ENCODE measurements around the gene TEX29.
A peak's percentile ranks its signal among the peaks of the same experiment; 100 is the strongest.

Gene TEX29

DNA sequence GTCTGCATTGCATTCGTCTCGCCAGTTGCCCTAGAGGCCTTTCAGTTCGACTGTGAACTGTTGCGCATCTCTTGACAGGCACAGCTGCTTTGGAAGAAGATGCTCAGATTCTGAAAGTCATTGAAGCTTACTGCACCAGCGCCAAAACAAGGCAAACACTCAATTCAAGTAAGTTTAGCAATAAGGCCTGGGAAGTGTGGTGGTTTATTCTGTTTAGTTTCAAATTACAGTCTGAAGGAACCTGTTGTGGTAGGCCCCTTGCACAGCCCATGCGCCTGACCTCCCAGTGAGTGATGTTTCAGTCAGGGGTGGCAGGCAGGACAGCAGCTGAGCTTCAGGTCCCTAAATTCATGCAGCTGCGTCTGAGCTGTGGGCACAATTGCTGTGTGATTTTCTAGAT lies 32.2 kb upstream of the TEX29 start:
- H3K27me3 ChIP-seq (ENCODE audit: control insufficient read depth in 2 of 2, insufficient read depth in 2 of 2, low read length in 2 of 2): no peaks in the 10 kb centered on the region
- H3K4me1 ChIP-seq (ENCODE audit: control insufficient read depth in 2 of 2, insufficient read depth in 2 of 2, low read length in 2 of 2): no peaks in the 10 kb centered on the region
- no peak overlapping the region for H3K9ac ChIP-seq (ENCODE audit: low read depth in 1 of 2, low read length in 2 of 2)
- H3K27ac ChIP-seq (ENCODE audit: low read depth in 2 of 2, low read length in 2 of 2): no peak overlapping the region
- H3K4me3 ChIP-seq (ENCODE audit: low read length in 2 of 2): no peak overlapping the region
- H3K36me3 ChIP-seq (ENCODE audit: control insufficient read depth in 2 of 2, insufficient read depth in 2 of 2, low read length in 2 of 2): peaks cover 75 to 79% of the 10 kb centered on the region in 2 donors
- H3K9me3 ChIP-seq (ENCODE audit: control insufficient read depth in 2 of 2, low read length in 2 of 2): no peaks in the 10 kb centered on the region

DNA sequence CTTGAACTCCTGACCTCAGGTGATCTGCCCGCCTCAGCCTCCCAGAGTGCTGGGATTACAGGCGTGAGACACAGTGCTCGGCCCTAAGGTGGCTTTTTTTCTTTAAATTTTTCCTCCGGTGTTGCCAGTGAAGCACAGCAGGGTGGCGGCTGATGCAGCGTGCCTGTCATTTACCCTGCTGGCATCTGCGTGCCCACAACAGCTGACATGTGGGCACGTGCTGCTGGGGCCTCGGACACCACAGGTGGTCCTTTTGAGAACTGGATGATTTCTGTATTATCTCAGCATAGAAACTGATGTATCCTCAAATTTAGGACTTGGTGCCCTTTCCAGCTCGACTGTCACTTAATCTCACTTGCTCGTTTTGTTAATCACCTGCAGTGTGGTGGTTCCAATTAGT lies 31.2 kb upstream of the TEX29 start:
- no peaks in the 10 kb centered on the region for H3K4me1 ChIP-seq (ENCODE audit: control insufficient read depth in 2 of 2, insufficient read depth in 2 of 2, low read length in 2 of 2)
- H3K4me3 ChIP-seq (ENCODE audit: low read length in 2 of 2): no peak overlapping the region
- H3K27me3 ChIP-seq (ENCODE audit: control insufficient read depth in 2 of 2, insufficient read depth in 2 of 2, low read length in 2 of 2): no peaks in the 10 kb centered on the region
- H3K36me3 ChIP-seq (ENCODE audit: control insufficient read depth in 2 of 2, insufficient read depth in 2 of 2, low read length in 2 of 2): peaks cover 73 to 78% of the 10 kb centered on the region in 2 donors
- H3K9ac ChIP-seq (ENCODE audit: low read depth in 1 of 2, low read length in 2 of 2): no peak overlapping the region
- no peaks in the 10 kb centered on the region for H3K9me3 ChIP-seq (ENCODE audit: control insufficient read depth in 2 of 2, low read length in 2 of 2)
- no peak overlapping the region for H3K27ac ChIP-seq (ENCODE audit: low read depth in 2 of 2, low read length in 2 of 2)

DNA sequence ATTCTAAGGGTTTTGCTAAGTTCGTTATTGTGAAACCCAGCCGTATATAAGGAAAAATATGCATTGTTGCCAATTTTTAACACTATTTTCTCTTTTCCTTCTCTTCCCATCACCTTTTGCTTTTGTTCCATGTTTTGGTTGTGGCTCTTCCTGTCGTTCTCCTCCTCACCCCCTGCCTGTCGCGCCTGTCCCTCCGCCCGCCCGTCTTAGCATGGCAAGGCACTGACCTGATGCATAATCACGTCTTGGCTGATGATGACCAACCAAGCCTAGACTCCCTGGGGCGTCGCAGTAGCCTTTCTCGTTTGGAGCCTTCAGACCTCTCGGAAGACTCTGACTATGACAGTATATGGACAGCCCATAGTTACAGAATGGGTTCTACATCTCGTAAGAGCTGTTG lies 28.5 kb upstream of the TEX29 start:
- Histone ChIP-seq H3K27ac (ENCODE audit: low read depth in 2 of 2, low read length in 2 of 2) (no peak overlapping the region), H3K4me1 (ENCODE audit: control insufficient read depth in 2 of 2, insufficient read depth in 2 of 2, low read length in 2 of 2) (no peaks in the 10 kb centered on the region), H3K27me3 (ENCODE audit: control insufficient read depth in 2 of 2, insufficient read depth in 2 of 2, low read length in 2 of 2) (no peaks in the 10 kb centered on the region), H3K9me3 (ENCODE audit: control insufficient read depth in 2 of 2, low read length in 2 of 2) (no peaks in the 10 kb centered on the region), H3K36me3 (ENCODE audit: control insufficient read depth in 2 of 2, insufficient read depth in 2 of 2, low read length in 2 of 2) (peaks cover 59 to 64% of the 10 kb centered on the region in 2 donors), H3K4me3 (ENCODE audit: low read length in 2 of 2) (no peak overlapping the region), H3K9ac (ENCODE audit: low read depth in 1 of 2, low read length in 2 of 2) (no peak overlapping the region)

- H3K4me3 ChIP-seq (ENCODE audit: low read length in 2 of 2): no peak overlapping the region
- H3K36me3 ChIP-seq (ENCODE audit: control insufficient read depth in 2 of 2, insufficient read depth in 2 of 2, low read length in 2 of 2): peaks cover 53 to 56% of the 10 kb centered on the region in 2 donors
- no peaks in the 10 kb centered on the region for H3K27me3 ChIP-seq (ENCODE audit: control insufficient read depth in 2 of 2, insufficient read depth in 2 of 2, low read length in 2 of 2)
- no peak overlapping the region for H3K27ac ChIP-seq (ENCODE audit: low read depth in 2 of 2, low read length in 2 of 2)
- no peak overlapping the region for H3K9ac ChIP-seq (ENCODE audit: low read depth in 1 of 2, low read length in 2 of 2)
- H3K9me3 ChIP-seq (ENCODE audit: control insufficient read depth in 2 of 2, low read length in 2 of 2): no peaks in the 10 kb centered on the region
- no peaks in the 10 kb centered on the region for H3K4me1 ChIP-seq (ENCODE audit: control insufficient read depth in 2 of 2, insufficient read depth in 2 of 2, low read length in 2 of 2)
Observed at GRCh38 chr13:111292710-111293485, 27.5 kb upstream of the TEX29 start.

GRCh38 chr13:111295886-111296285 lies 24.6 kb upstream of the TEX29 start:
- H3K36me3 ChIP-seq (ENCODE audit: control insufficient read depth in 2 of 2, insufficient read depth in 2 of 2, low read length in 2 of 2): peaks cover 45 to 48% of the 10 kb centered on the region in 2 donors
- no peak overlapping the region for H3K4me3 ChIP-seq (ENCODE audit: low read length in 2 of 2)
- H3K9me3 ChIP-seq (ENCODE audit: control insufficient read depth in 2 of 2, low read length in 2 of 2): no peaks in the 10 kb centered on the region
- H3K27me3 ChIP-seq (ENCODE audit: control insufficient read depth in 2 of 2, insufficient read depth in 2 of 2, low read length in 2 of 2): no peaks in the 10 kb centered on the region
- H3K4me1 ChIP-seq (ENCODE audit: control insufficient read depth in 2 of 2, insufficient read depth in 2 of 2, low read length in 2 of 2): no peaks in the 10 kb centered on the region
- no peak overlapping the region for H3K27ac ChIP-seq (ENCODE audit: low read depth in 2 of 2, low read length in 2 of 2)
- no peak overlapping the region for H3K9ac ChIP-seq (ENCODE audit: low read depth in 1 of 2, low read length in 2 of 2)

DNA sequence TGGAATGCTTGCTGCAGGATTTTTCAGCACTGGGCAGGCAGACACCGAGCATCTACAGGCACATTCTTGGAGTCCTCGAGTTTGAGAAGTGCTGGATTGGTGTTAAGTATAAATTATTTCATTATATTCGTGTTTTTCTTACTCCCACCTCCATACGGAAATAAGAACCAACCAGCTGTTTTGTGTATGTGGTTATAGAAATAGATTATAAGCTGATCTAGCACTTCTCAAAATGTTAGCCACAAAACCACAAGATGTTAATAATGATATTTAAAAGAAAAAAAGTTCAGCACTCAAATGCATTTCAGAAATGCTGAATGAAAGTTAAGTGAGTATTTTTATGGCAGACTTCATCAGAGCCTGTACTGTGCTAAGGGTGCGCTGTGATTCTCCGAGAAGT lies 24.0 kb upstream of the TEX29 start:
- no peak overlapping the region for H3K9ac ChIP-seq (ENCODE audit: low read depth in 1 of 2, low read length in 2 of 2)
- no peak overlapping the region for H3K4me3 ChIP-seq (ENCODE audit: low read length in 2 of 2)
- no peaks in the 10 kb centered on the region for H3K9me3 ChIP-seq (ENCODE audit: control insufficient read depth in 2 of 2, low read length in 2 of 2)
- H3K27me3 ChIP-seq (ENCODE audit: control insufficient read depth in 2 of 2, insufficient read depth in 2 of 2, low read length in 2 of 2): no peaks in the 10 kb centered on the region
- H3K27ac ChIP-seq (ENCODE audit: low read depth in 2 of 2, low read length in 2 of 2): no peak overlapping the region
- no peaks in the 10 kb centered on the region for H3K4me1 ChIP-seq (ENCODE audit: control insufficient read depth in 2 of 2, insufficient read depth in 2 of 2, low read length in 2 of 2)
- peaks cover 44 to 46% of the 10 kb centered on the region in 2 donors for H3K36me3 ChIP-seq (ENCODE audit: control insufficient read depth in 2 of 2, insufficient read depth in 2 of 2, low read length in 2 of 2)

DNA sequence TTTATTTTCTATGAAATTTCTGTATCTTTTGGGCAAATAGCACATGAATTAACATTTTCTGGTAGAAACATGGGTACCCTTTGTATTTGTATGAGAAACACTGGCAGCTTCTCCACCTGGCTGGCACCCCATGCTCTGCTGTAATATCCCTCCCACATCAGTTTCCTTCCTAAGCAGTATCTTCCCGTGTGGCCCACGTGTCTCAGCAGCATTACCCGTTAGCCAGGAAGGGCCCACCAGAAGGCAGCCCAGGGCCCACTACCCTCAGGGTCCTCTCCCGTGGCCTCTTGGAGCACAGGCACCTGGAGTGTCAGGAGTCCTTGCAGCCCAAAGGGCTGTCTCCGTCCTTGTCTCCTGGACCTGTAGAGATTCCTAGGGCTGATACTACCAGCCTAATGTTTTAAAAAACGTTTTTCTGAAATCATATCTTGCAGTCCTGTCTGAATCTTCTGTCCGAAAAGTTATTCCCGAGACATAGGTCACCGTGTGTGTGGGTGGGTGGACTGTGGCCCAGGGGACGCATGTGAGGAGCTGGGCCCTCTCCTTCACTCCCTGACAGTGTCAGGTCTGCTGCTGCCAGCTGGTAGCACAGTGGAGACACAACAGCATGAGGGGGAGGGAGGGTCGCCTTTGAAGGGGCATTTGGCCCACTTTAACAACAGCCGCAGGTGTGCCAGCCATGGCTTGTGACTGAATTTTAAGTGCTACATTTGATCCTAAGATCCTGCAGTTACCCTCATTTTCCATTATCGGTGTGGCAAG lies 22.0 kb upstream of the TEX29 start:
- no peaks in the 10 kb centered on the region for H3K27me3 ChIP-seq (ENCODE audit: control insufficient read depth in 2 of 2, insufficient read depth in 2 of 2, low read length in 2 of 2)
- peaks cover 43 to 44% of the 10 kb centered on the region in 2 donors for H3K36me3 ChIP-seq (ENCODE audit: control insufficient read depth in 2 of 2, insufficient read depth in 2 of 2, low read length in 2 of 2)
- H3K4me3 ChIP-seq (ENCODE audit: low read length in 2 of 2): no peak overlapping the region
- no peaks in the 10 kb centered on the region for H3K4me1 ChIP-seq (ENCODE audit: control insufficient read depth in 2 of 2, insufficient read depth in 2 of 2, low read length in 2 of 2)
- H3K9me3 ChIP-seq (ENCODE audit: control insufficient read depth in 2 of 2, low read length in 2 of 2): no peaks in the 10 kb centered on the region
- H3K9ac ChIP-seq (ENCODE audit: low read depth in 1 of 2, low read length in 2 of 2): no peak overlapping the region
- H3K27ac ChIP-seq (ENCODE audit: low read depth in 2 of 2, low read length in 2 of 2): no peak overlapping the region

DNA sequence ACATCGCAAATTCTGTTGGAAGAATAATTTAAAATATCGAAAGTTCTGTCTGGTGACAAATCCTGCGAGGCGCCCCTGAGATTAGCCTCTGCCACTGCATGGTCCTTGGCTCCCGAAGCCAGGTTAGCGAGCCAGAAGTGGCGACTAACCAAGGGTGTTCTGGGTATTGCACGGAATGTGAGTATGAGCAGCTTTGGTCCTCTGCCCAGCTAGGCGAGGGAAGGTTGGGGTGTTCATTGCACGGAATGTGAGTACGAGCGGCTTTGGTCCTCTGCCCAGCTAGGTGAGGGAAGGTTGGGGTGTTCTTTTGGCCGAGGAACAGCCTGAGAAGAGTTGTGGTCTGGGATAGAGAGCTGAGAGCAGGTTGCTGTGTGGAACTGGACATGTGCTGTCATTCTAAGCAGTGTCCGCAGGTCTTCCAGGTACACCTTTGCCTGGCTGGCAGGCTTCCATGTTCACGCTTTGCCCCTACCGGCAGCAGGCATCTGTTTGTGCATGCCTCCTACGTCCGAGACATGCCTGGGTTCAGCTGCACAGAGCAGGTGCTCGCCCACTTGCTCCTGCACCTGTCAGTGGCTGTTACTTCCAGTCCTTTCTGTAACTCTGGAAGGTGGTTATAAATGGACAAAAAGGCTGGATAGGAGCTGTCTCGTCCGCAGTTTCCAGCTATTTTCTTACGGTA lies 18.3 kb upstream of the TEX29 start:
- no peak overlapping the region for H3K27ac ChIP-seq (ENCODE audit: low read depth in 2 of 2, low read length in 2 of 2)
- H3K4me1 ChIP-seq (ENCODE audit: control insufficient read depth in 2 of 2, insufficient read depth in 2 of 2, low read length in 2 of 2): no peaks in the 10 kb centered on the region
- H3K36me3 ChIP-seq (ENCODE audit: control insufficient read depth in 2 of 2, insufficient read depth in 2 of 2, low read length in 2 of 2): peaks cover 56 to 59% of the 10 kb centered on the region in 2 donors
- no peak overlapping the region for H3K4me3 ChIP-seq (ENCODE audit: low read length in 2 of 2)
- no peak overlapping the region for H3K9ac ChIP-seq (ENCODE audit: low read depth in 1 of 2, low read length in 2 of 2)
- no peaks in the 10 kb centered on the region for H3K9me3 ChIP-seq (ENCODE audit: control insufficient read depth in 2 of 2, low read length in 2 of 2)
- no peaks in the 10 kb centered on the region for H3K27me3 ChIP-seq (ENCODE audit: control insufficient read depth in 2 of 2, insufficient read depth in 2 of 2, low read length in 2 of 2)

DNA sequence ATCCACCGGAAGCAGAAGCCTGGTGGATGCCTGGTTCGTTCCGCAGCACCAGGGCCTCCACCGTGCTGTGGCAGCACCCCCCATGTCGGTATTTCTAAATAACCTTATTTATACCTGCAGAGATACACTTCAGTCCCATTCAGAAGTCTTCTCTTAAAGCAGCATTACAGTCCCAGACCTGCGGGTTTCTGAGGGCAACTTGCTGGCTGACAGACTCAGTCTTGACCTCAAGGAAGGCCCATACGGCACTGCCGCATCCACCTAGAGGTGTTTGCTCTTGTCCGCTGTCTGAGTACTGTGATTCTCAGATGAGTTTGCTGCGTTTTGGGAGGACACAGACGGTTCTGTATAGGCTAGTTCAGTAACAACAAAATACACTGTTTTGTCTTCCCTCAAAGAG lies 16.9 kb upstream of the TEX29 start:
- Histone ChIP-seq H3K27ac (ENCODE audit: low read depth in 2 of 2, low read length in 2 of 2) (no peak overlapping the region), H3K4me3 (ENCODE audit: low read length in 2 of 2) (no peak overlapping the region), H3K27me3 (ENCODE audit: control insufficient read depth in 2 of 2, insufficient read depth in 2 of 2, low read length in 2 of 2) (no peaks in the 10 kb centered on the region), H3K36me3 (ENCODE audit: control insufficient read depth in 2 of 2, insufficient read depth in 2 of 2, low read length in 2 of 2) (peaks cover 54 to 58% of the 10 kb centered on the region in 2 donors), H3K9ac (ENCODE audit: low read depth in 1 of 2, low read length in 2 of 2) (no peak overlapping the region), H3K4me1 (ENCODE audit: control insufficient read depth in 2 of 2, insufficient read depth in 2 of 2, low read length in 2 of 2) (no peaks in the 10 kb centered on the region), H3K9me3 (ENCODE audit: control insufficient read depth in 2 of 2, low read length in 2 of 2) (no peaks in the 10 kb centered on the region)

GRCh38 chr13:111304041-111304544 lies 16.3 kb upstream of the TEX29 start:
- H3K4me3 ChIP-seq (ENCODE audit: low read length in 2 of 2): peak overlapping the region in 1 of 2 donors; percentile 16
- H3K36me3 ChIP-seq (ENCODE audit: control insufficient read depth in 2 of 2, insufficient read depth in 2 of 2, low read length in 2 of 2): peaks cover 53 to 54% of the 10 kb centered on the region in 2 donors
- H3K9ac ChIP-seq (ENCODE audit: low read depth in 1 of 2, low read length in 2 of 2): no peak overlapping the region
- no peaks in the 10 kb centered on the region for H3K27me3 ChIP-seq (ENCODE audit: control insufficient read depth in 2 of 2, insufficient read depth in 2 of 2, low read length in 2 of 2)
- H3K4me1 ChIP-seq (ENCODE audit: control insufficient read depth in 2 of 2, insufficient read depth in 2 of 2, low read length in 2 of 2): no peaks in the 10 kb centered on the region
- no peaks in the 10 kb centered on the region for H3K9me3 ChIP-seq (ENCODE audit: control insufficient read depth in 2 of 2, low read length in 2 of 2)
- no peak overlapping the region for H3K27ac ChIP-seq (ENCODE audit: low read depth in 2 of 2, low read length in 2 of 2)
